Measurements from ENCODE around the gene NUDT5. TPM values are rescaled to one million over a fixed set of nuclear protein-coding genes. Genes with fewer than 3 reads are reported as not detected.

The NUDT5 gene
- total RNA-seq, 6 experiments from 2014 or later: 49.4 to 59.7 (median 51.1) TPM

DNA sequence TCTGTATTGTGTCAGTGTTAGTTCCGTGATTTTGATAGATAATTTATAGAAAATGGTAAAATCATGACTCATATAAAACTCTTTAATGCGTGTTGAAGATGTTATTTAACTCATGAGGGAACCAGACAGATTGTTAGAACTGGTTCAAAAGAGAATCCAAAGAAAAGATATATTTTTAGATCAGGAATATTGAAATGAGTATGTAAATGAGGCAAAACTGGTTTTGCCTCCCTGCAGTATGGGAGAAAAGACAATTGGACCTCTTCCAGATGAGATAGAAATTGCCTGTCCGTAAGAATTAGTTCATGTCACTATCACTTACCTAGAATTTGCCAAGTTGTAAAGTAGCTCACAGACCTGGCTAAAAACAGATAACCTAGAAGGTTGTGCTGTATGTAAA is 17.9 kb upstream of the NUDT5 start:
- Mint-ChIP-seq H3K4me3 (no peak overlapping the region), H3K4me1 (ENCODE audit: low read depth) (peaks cover 13% of the 10 kb centered on the region), H3K27ac (no peak overlapping the region), H3K36me3 (ENCODE audit: low read depth) (peaks cover 29% of the 10 kb centered on the region), H3K27me3 (ENCODE audit: insufficient read depth) (no peaks in the 10 kb centered on the region), H3K9me3 (no peaks in the 10 kb centered on the region)
- TF ChIP-seq, protein P1, sequence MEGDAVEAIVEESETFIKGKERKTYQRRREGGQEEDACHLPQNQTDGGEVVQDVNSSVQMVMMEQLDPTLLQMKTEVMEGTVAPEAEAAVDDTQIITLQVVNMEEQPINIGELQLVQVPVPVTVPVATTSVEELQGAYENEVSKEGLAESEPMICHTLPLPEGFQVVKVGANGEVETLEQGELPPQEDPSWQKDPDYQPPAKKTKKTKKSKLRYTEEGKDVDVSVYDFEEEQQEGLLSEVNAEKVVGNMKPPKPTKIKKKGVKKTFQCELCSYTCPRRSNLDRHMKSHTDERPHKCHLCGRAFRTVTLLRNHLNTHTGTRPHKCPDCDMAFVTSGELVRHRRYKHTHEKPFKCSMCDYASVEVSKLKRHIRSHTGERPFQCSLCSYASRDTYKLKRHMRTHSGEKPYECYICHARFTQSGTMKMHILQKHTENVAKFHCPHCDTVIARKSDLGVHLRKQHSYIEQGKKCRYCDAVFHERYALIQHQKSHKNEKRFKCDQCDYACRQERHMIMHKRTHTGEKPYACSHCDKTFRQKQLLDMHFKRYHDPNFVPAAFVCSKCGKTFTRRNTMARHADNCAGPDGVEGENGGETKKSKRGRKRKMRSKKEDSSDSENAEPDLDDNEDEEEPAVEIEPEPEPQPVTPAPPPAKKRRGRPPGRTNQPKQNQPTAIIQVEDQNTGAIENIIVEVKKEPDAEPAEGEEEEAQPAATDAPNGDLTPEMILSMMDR (IDR thresholded peaks at IDR 0.05): no peak
- no peak for DNase-seq

DNA sequence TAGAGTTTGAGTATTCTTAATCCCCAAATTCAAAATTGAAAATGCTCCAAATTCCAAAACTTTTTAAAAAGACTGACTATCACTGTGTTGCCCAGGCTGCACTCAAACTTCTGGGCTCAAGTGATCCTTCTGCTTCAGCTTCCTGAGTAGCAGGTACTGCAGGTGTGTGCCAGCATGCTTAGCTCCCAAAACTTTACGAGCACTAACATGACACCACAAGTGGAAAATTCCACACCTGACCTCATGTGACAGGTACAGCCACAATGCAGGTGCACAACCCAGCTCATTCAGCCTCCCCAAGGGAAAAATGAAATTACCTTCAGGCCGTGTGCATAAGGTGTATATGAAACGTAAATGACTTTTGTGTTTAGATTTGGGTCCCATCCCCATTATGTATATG is 16.8 kb upstream of the NUDT5 start:
- TF ChIP-seq, protein P1 (IDR thresholded peaks at IDR 0.05): no peak
- peaks cover 13% of the 10 kb centered on the region for H3K4me1 Mint-ChIP-seq (ENCODE audit: low read depth)
- no peaks in the 10 kb centered on the region for H3K9me3 Mint-ChIP-seq
- H3K27me3 Mint-ChIP-seq (ENCODE audit: insufficient read depth): no peaks in the 10 kb centered on the region; the same call in 1 of the 2 replicates
- peaks cover 26% of the 10 kb centered on the region for H3K36me3 Mint-ChIP-seq (ENCODE audit: low read depth)
- no peak overlapping the region for H3K4me3 Mint-ChIP-seq
- no peak for DNase-seq
- H3K27ac Mint-ChIP-seq: no peak overlapping the region

DNA sequence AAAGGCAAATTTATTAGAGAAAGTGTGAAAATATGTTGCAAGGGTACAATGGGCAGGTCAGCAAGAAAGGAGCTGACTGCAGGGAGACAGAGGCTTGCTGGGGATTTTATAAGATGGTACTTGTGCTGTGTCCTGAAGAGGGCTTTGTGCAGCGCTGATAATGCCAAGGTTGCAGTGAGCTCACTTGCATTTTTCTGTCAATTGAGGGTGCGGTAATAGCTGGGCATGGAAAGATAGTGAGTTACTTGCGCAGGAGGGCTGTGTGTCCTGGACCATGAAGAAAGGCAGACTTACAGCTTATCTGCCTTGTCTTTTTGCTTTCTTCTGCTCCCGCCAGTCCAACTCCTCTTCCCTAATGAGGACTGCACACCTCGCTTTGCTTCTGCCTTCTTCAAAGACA is 12.8 kb upstream of the NUDT5 start:
- no peak overlapping the region for H3K27ac Mint-ChIP-seq
- H3K4me3 Mint-ChIP-seq: no peak overlapping the region
- H3K36me3 Mint-ChIP-seq (ENCODE audit: low read depth): peaks cover 22% of the 10 kb centered on the region
- H3K27me3 Mint-ChIP-seq (ENCODE audit: insufficient read depth): no peaks in the 10 kb centered on the region; the same call in none of the 2 replicates
- TF ChIP-seq, protein P1 (IDR thresholded peaks at IDR 0.05): no peak
- no peak for DNase-seq
- H3K9me3 Mint-ChIP-seq: no peaks in the 10 kb centered on the region
- H3K4me1 Mint-ChIP-seq (ENCODE audit: low read depth): no peaks in the 10 kb centered on the region

DNA sequence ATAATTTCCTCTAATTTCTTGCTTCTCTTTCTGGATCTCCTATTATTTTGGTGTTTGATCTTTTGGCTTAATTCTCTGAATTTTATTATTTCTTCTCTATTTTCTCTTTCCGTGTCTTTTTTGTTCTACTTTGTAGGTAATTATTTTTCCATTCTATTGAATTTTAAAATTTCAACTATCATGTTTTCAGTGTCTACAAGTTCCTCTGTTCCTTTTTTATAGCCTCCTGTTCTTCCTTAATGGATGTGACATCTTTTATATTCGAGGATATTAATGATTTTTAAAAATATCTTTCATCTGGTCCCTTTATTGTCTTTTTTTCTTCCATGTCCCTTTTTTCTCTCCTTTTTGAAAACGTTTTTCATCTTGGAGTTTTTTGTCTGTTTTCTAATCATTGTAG is 11.4 kb upstream of the NUDT5 start:
- H3K4me3 Mint-ChIP-seq: no peak overlapping the region
- H3K27ac Mint-ChIP-seq: no peak overlapping the region
- no peaks in the 10 kb centered on the region for H3K9me3 Mint-ChIP-seq
- peaks cover 26% of the 10 kb centered on the region for H3K36me3 Mint-ChIP-seq (ENCODE audit: low read depth)
- no peaks in the 10 kb centered on the region; the same call in none of the 2 replicates for H3K27me3 Mint-ChIP-seq (ENCODE audit: insufficient read depth)
- TF ChIP-seq, protein P1 (IDR thresholded peaks at IDR 0.05): no peak
- DNase-seq: no peak
- H3K4me1 Mint-ChIP-seq (ENCODE audit: low read depth): no peaks in the 10 kb centered on the region

DNA sequence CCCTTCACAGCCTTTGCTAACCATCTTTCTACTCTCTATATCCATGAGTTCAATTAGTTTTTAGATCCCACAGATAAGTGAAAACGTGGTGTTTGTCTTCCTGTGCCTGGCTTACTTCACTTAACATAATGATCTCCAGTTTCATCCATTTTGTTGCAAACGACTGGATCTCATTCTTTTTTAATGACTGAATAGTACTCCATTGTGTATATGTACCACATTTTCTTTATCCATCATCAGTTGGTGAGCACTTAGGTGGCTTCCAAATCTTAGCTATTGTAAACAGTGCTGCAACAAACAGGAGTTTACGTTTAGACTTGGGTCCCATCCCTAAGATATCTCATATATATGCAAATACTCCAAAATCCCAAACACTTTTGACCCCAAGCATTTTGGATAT is 9.4 kb upstream of the NUDT5 start:
- Mint-ChIP-seq H3K36me3 (ENCODE audit: low read depth) (peaks cover 25% of the 10 kb centered on the region), H3K9me3 (no peaks in the 10 kb centered on the region), H3K27ac (no peak overlapping the region), H3K4me3 (no peak overlapping the region), H3K27me3 (ENCODE audit: insufficient read depth) (no peaks in the 10 kb centered on the region; the same call in none of the 2 replicates), H3K4me1 (ENCODE audit: low read depth) (peaks cover 9% of the 10 kb centered on the region; the same call in 1 of the 2 replicates)
- DNase-seq: no peak
- TF ChIP-seq, protein P1 (IDR thresholded peaks at IDR 0.05): no peak

DNA sequence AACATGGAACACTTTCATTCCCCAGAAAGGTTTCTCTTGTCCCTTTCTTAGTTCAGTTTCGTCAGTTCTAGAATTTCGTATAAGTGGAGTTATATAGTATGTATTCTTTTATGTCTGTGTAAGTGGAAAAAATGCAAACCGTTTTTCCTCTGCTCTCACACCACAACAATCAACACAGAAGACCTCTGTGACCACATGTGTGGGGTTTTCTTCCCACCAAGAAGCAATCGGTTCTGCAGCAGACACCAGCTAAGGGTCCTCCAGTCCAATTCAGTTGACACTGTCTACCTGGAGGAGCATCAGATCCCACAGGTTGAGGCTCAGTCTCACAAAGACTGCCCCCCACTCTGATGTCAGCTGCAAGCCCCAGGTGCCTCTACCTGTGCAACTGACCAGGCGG is 6.5 kb upstream of the NUDT5 start:
- Mint-ChIP-seq H3K36me3 (ENCODE audit: low read depth) (peaks cover 32% of the 10 kb centered on the region), H3K27ac (no peak overlapping the region), H3K9me3 (no peaks in the 10 kb centered on the region), H3K4me3 (no peak overlapping the region), H3K4me1 (ENCODE audit: low read depth) (peaks cover 22% of the 10 kb centered on the region), H3K27me3 (ENCODE audit: insufficient read depth) (no peaks in the 10 kb centered on the region; the same call in 1 of the 2 replicates)
- TF ChIP-seq, protein P1 (IDR thresholded peaks at IDR 0.05): no peak
- no peak for DNase-seq

Data from HFFc6 (cell line).